GM21737 (cell line): ENCODE data around the gene DYSF.

Experiments used
- ATAC-seq: cut with Tn5 transposase; IDR thresholded peaks from one replicate; pipeline ENCODE4 v1.9.1; 2021; ENCODE audit warnings: mild to moderate bottlenecking, moderate library complexity; ENCODE audit not compliant: unreplicated experiment

DYSF gene

DNA sequence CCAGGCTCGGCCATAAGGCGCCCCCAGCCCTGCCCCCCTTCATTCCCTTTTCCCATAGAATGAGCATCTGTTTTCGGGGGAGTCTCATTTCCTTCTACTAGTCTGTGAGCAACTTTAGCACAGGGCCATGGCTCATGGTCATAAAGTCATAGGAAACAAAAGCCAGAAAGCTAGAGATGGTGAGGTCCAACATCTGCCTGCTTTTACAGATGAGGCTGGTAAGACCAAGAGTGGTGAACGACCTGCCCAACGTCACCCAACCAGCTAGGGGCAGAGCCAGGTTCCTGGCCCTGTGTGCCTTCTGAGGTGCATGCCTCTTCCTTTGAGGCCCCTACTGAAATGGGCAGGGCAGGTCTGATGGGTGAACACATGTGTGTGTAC lies 212.7 kb downstream of the DYSF start:
- ATAC-seq, result no peak

DNA sequence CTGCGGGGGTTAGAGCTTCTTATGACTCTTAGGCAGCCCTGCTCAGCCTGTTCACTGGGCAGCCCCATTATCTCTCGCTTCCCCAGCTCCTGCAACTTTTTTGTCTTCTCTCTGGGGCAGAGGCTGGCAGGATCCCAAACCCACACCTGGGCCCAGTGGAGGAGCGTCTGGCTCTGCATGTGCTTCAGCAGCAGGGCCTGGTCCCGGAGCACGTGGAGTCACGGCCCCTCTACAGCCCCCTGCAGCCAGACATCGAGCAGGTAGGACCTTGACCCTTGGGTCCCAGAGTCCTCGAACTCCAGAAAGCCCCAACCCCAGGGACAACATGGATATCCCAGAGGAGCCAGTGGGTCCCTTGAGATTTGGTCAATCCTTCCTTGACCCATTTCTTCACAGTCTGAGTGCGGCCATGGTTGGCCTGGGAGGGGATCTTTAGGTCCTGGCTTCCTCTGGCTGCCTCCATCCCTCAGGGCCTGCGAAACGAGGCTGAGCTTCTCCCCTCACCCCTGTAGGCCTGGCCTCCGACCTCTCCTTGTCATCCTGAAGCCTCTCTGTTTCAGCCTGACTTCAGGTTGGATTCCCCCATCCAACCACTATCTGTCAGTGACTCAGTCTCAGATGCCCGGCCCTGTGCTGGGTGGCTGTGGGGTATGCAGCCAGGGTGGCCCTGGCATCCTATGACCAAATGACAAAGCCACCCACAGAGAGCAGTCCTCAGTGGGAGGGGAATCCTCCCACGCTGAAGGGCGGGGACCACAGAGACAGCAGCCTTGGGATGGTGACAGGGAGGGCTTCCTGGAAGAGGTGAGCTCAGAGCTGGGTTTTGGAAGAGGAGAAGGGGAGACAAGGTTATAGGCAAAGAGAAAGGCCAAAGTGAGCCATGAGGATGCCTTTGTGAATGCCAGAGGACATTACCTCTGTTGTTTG lies 214.2 kb downstream of the DYSF start:
- ATAC-seq, result no peak

DNA sequence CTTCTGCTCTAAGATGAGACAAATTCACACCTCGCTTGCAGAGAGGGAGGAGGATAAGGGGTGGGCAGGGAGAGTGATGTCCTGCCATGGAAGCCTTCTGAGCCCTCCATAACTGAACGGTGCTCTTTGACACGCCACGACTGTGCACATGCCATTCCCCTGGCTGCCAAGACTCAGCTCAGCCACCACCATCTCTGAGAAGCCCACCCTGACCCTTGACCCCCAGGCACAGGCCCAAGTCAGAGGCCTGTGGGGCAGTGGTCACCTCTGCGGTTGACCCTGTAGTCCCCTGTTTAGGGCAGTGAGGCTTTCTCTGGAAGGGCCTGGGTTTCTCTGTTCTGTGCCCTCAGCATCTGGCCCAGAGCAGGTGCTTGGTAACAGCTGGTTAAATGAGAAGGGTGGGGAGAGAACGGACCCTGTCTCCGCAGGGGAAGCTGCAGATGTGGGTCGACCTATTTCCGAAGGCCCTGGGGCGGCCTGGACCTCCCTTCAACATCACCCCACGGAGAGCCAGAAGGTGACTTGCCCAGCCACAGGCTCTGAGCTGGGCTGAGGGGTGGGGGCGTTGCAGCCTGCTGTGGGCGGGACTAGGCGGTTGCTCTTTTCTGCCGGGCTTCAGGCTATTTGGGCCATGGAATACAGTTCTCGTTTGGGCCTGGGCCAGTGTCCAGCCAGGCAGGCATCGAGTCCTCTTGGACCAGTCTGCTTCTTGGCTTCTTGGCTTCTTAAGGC lies 215.1 kb downstream of the DYSF start:
- ATAC-seq, result no peak

DNA sequence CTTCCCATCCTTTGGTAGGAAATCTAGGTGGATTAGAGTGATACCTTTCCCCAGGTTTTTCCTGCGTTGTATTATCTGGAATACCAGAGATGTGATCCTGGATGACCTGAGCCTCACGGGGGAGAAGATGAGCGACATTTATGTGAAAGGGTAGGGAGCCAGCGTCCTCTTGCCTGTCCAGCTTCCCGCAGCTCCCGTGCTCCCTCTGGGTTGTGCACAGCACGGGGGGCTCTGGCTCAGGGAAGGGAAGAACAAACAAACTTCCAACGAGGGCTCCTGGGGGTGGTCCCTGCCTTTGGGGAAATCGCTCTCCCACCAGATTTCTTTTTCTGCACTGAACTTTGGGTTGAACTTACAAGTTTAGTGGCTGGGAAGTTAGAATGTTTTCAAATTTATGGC lies 215.7 kb downstream of the DYSF start:
- ATAC-seq, result no peak

DNA sequence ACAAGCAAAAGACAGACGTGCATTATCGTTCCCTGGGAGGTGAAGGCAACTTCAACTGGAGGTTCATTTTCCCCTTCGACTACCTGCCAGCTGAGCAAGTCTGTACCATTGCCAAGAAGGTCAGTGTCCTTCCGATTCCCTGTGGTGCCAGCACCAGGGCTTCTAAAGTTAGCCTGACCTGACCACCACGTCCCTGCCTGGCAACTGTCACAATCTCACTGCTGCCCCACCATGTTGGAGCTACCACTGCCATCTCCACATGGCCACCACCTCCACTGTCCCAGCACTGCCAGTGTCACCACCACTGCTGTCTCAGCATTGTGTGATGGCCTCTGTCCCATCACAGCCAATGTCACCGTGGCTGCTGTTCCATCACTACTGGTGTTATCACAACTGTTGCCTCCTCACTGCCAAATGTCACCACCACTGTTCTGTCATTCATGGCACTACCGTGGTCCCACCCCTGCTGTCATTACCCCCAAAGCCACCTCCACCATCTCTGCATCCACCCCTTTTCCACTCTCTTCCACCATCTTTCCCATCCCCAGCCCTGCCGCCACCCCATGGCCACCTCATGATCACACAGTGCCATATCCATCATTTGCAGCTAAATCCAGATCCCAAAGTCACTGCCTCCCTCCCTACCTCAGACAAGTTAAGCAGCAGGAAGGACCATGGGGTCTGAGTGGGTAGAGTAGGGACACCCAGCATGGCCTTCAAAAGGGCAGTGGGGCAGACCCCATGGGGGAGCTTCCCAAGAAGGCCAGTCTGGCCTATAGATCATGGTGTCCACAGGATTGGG lies 216.5 kb downstream of the DYSF start:
- no peak for ATAC-seq

DNA sequence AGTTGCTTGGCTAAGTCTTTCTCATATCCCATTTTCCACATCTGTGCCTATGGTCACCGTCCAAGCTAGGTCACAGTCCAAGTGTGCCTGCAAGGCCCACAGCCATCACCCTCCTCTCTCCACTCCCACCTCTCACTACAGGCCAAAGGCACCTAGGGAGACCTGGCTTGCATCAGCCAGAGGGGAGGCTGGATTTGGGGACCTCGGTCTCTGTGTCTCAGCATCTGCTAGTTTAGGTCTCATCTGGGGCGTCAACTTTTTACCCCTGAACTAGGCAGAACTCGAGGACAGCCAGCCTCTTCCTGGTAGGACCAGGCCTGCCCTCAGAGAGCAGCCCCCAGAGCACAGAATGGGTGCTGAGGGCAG lies 217.1 kb downstream of the DYSF start:
- ATAC-seq, result no peak

DNA sequence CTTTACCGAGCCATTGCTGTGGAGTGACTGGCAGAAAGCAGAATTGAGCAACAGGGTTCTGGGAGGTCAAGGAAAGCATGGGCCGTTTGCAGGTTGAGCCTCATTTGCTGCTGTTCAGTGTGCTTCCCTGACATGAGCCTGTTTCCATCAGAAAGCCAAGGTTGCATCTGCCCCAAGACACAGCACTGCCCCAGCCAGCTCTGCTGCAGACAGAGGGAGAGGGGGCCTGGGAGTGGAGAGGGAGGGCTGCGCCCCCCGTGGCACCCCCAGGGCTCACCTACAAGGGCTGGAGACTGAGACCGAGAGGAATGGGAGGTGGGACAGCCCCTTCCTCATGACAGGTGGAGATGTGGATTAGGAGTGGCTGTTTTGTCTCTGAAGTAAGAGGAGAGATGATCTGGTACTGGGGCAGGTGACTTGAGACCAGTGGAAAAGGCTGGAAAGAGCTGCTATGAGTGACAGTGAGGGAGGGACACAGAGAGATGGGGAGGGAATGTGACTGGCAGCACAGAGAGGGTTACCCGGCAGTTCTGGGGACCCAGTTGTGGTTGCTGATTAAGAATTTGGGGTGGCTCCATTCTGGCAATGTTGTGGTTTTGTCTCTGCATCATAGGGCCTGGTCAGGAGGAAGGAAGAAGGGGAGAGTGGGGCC lies 218.0 kb downstream of the DYSF start:
- ATAC-seq, result no peak

DNA sequence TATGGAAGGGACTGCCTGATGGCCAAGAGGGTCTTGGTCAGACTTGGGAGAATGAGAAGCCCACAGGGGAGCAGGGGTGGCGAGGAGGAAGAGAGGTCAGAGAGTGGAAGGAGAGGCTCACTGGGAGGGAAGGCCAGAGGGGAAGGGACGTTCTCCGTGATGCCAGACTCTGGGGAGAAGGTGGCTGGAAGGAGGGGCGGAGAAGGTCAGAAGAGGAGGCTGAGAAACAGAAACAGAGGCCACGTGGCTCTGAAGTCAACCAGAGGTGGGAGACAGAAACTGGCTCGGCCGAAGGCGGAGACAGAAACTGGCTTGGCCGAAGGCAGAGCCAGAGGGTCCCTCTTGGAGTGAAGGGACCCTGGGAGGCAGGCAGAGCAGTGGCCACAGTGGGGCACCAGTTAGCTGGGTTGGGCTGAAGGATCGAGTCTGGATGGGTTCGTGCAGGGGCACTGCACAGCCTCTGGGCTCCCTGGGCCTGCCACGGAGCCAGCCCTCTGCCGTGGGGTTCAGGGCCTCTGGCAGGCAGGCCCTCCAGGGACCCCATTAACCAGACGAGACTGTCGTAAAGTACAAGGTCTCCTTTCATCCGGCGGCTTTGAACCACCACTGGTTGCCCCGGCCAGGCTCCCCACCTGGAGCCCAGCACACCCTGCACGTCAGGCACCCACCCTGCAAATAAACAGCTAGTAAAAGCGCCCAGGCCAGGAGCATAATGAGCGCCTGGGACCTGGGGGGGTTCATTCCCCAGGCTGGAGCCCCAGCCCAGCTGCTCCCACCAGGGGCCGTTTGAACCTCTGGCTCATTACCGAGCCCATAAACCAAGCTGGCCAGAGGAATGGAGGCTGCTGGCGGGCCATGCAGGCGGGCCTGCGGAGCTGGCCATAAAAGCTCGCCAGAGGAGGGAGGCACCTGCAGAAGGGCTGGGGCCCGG lies 218.8 kb downstream of the DYSF start:
- ATAC-seq, result no peak

DNA sequence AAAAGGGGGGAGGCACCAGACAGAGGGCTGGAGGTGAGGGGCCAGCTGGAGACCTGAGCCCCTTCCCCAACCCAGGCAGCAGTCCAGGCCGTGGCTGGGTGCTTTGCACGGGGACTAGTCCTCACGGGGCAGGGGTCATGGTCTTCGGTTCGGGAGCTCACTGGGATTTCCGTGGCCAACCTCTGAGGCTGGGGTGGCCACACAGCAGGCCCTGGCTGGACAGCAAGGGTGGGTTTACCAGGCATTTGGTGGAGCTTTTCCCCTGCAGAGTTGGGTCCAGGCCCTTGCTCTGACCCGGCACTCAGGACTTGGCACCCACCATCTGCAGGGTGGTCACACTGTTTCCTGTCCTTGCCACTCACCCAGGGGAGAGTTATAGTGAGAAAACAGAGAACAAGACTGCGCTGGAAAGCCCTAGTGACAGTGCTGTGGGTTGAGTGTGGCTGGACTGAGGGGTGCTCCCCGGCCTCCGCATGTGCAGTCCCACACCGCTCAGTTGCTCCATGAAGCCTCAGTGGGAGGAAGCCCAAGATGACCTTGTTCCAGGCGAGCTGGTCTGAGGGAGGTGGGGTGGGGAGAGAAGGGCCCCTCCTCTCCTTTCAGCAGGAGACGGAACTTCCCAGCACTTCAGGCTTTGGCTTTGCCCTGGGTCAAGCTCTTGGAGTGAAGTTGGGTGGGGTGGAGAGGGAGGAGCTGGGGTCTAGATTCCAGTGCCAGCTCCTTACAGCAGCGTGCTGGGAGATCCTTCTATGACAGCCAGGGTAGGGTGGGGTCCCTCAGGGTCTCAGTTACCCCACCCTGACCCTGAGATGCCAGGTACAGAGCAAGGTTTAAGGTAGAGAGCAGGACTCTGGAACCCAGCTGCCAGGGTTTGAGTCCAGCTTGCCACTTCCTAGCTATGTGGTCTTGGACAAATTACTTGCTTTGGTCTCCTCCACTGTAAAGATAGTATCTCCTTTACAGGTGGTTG lies 219.8 kb downstream of the DYSF start:
- no peak for ATAC-seq

DNA sequence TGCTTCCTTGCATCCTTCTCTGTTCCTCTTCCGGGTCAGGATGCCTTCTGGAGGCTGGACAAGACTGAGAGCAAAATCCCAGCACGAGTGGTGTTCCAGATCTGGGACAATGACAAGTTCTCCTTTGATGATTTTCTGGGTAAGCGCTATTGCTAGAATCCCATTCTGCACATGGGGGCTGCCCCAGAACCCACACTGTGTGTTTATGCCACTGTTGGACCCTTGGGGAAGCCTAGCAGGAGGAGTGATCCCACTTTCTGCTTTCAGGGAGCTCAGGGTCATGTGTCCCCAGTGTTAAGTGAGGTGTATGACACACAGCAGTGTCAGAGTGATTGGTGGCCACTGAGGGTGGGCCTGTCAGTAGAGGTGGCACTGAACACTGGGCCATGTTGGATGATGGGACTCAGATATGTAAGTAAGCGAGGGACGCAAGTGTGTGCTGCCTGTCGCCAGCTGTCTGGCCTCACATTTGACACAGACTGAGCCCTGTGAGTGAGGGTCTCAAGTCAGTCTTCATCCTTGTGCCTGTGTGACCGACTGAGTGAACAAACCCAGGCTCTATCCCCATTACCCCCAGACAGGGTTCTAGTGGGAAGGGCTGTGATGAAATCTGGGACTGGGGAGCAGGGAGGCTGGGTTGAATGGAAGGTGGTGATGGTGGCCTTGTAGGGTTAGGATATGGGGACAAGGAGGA lies 220.9 kb downstream of the DYSF start:
- ATAC-seq, result no peak

DNA sequence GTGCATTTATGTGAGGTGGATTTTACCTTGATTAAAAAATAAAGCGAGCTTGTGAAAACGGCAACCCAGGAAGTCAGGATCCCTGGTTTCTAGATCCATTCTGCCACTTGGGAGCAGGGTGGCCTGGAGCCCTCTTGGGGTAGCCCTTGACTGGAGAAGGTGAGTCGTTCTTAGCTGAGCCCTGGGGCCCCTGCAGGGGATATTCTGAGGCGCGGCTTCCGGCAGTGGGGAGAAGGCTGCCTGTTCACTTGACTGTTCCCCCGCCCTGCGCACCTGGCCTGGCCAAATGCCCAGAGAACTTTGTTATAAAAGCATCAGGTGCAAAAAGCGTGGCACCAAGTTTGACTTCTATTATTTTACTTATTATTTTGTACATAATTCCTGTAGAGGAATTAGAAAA lies 221.9 kb downstream of the DYSF start:
- no peak for ATAC-seq

DNA sequence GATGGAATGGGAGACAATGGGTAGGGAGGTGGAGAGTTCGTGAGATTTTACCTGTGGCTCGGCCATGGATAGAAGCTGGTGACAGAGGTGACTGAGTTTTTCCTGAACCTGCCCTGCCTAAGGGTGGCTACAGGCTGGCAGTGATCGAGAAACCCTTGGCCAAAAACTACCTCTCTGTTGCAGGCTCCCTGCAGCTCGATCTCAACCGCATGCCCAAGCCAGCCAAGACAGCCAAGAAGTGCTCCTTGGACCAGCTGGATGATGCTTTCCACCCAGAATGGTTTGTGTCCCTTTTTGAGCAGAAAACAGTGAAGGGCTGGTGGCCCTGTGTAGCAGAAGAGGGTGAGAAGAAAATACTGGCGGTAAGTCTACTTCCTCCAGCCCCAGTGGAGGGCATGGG lies 225.5 kb downstream of the DYSF start:
- ATAC-seq, result no peak

DNA sequence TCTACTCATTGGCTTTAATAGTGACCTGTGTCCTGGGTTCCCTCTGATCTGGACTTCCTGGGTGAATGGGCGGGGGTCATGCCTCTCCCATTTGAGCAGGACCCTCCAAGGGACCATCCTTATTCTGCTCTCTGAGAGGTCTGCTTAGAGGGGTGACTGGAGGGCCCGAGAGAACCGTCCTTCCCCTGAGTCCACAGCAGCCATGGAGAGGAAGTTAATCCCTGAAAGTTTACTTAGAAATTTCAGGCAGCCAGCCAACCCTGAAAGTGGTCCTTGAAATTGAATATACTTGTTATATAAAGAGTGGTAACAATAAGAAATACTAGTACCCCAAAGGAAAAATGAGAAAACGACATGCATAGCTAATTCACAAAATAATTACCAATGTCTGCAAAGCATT lies 226.1 kb downstream of the DYSF start:
- no peak for ATAC-seq

DNA sequence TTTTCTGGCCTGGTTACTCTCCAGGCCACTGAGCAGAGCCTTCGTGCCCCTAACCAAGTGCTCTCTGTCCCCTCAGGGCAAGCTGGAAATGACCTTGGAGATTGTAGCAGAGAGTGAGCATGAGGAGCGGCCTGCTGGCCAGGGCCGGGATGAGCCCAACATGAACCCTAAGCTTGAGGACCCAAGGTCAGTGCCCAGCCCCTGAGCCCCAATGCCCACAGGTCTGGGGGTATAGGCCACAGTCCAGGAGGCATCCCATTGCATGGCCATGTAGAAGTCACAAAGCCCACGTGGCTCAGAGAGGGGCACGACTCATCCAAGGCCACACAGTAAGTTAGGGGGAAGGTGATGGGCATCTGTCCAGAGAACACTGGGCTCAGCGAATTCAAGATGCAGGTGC lies 227.6 kb downstream of the DYSF start:
- ATAC-seq, result no peak

DNA sequence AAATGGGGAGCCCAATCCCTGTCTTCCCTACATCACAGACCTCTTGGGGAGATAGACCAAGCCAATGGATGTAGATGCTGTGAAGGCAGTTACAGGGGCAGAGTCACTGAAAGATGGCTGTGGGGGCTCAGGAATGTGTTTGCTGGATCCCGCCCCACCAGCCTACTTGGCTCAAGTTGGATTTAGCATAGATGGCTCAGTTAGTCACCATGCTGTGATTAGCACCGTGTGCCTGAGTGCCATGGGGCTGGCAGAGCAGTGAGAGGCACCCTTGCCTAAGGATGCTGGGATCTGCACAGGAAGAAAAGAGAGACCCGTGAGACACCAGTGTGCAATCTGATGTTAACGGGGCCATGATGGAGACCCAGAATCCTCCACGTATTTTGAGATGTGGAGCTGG lies 228.3 kb downstream of the DYSF start:
- no peak for ATAC-seq

DNA sequence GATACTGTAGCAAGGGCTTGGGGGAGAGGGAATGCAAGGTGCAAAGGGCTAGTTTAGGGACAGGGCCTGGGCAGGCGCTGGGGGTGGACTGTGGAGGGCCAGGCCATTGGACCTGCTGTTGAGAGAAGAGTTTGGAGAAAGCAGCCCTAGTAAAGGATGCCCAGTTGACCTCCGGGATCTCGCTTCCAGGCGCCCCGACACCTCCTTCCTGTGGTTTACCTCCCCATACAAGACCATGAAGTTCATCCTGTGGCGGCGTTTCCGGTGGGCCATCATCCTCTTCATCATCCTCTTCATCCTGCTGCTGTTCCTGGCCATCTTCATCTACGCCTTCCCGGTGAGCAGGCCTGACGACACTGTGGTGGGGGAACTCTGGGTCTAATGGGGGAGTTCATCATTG lies 229.0 kb downstream of the DYSF start:
- ATAC-seq, result no peak

DNA sequence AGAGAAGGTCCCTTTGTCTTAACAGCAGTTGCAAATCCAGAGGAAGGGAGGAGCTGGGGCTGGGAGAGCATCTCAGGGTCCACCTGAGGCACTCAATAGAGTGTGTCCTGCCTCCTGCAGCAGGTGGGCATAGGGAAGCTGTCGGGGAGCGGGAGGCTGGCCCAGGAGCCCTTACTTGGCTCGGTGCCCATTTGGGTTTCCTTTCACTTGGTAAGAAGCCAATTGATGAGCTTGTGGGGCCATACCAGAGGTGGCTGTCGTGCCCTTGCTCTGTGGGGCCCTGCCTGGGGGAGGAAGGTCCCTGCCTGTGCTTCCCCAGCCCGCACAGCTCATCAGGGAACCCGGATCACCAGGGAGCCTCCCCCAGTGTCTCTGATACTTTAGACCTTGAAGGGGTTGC lies 229.7 kb downstream of the DYSF start:
- ATAC-seq, result no peak

DNA sequence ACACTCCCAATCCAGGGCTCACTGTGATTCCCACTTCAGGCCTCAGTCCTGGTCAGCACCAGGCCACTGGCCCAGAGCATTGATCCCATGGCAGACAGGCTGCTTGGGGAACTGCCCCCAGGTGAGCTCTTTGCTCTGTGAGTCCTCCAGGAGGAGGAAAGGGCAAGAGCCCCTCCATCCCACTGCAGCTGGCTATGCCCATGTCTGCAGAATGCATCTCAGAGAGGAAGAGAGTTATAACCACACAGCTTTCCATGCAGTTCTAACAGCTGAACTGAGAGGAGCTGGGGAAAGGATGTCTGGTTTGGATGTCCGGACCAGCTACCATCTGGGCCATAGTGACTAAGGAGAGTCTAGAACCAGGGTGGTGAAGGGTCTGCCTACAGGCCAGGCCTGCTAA lies 230.3 kb downstream of the DYSF start:
- no peak for ATAC-seq
